DOHH2 (cell line): ENCODE measurements around the gene CDK13.

ENCODE experiments used
- CTCF ChIP-seq: fragments of 200-600 bp; sonication (generic); IDR thresholded peaks from one replicate; pipeline ENCODE4 v1.5.1; 2014; ENCODE audit warnings: antibody characterized with exemption, mild to moderate bottlenecking, low read depth, low read length; ENCODE audit not compliant: poor library complexity, severe bottlenecking
- EZH2phosphoT487 ChIP-seq: fragments of 200-600 bp; sonication (generic); IDR thresholded peaks from 2 replicates; pipeline ENCODE4 v1.6.1; 2017; ENCODE audit warnings: borderline replicate concordance, mild to moderate bottlenecking, antibody characterized with exemption, low read length, moderate library complexity, mixed read lengths

- no peak for TF ChIP-seq CTCF
- no peak for TF ChIP-seq EZH2phosphoT487
Measured at GRCh38 chr7:40098810-40099209, 148.8 kb downstream of the CDK13 start.
